Keratinocyte (primary cell): Measurements from ENCODE around the gene DCTPP1. TPM values are rescaled to one million over a fixed set of nuclear protein-coding genes. Genes with fewer than 3 reads are reported as not detected.

Experiments used
- DNase-seq: peaks from one replicate; pipeline ENCODE4 v3.0.0-alpha.2; 2011; ENCODE audit warnings: low read depth, missing footprints, low spot score
- FAIRE-seq: peaks from 2 replicates; lab custom pipeline; 2011; peaks lifted over from hg19 to GRCh38; lab: Jason Lieb, UNC
- H2AFZ ChIP-seq: 2 replicates; pipeline ENCODE4 v1.6.0; 2012; ENCODE audit warnings: low read length, control low read depth, inconsistent platforms; ENCODE audit not compliant: control insufficient read depth
- H3K27ac ChIP-seq: 2 replicates; pipeline ENCODE4 v1.5.1; 2011; ENCODE audit warnings: low read length; ENCODE audit not compliant: control insufficient read depth, insufficient read depth
- H3K27me3 ChIP-seq: 3 replicates; pipeline ENCODE4 v1.6.0; 2011; ENCODE audit warnings: low read length; ENCODE audit not compliant: control insufficient read depth, insufficient read depth; ENCODE audit errors: extremely low read depth
- H3K36me3 ChIP-seq, 2 experiments: 2 replicates in 1 of 2; 3 replicates in 1 of 2; pipeline ENCODE4 v1.5.1; 2011; ENCODE audit warnings: low read length in 2 of 2, mild to moderate bottlenecking in 1 of 2; ENCODE audit not compliant: control insufficient read depth in 2 of 2, insufficient read depth in 2 of 2; ENCODE audit errors: extremely low read depth in 1 of 2
- H3K4me1 ChIP-seq: 3 replicates; pipeline ENCODE4 v1.5.1; 2011; ENCODE audit warnings: low read length; ENCODE audit not compliant: control insufficient read depth, insufficient read depth; ENCODE audit errors: extremely low read depth
- H3K4me2 ChIP-seq: 3 replicates; pipeline ENCODE4 v1.6.0; 2011; ENCODE audit warnings: low read depth, low read length; ENCODE audit not compliant: control insufficient read depth, insufficient read depth; ENCODE audit errors: extremely low read depth
- H3K4me3 ChIP-seq, 3 experiments: fragments of 200-600 bp in 1 of 3; sonication (generic) in 1 of 3; 2 replicates in 2 of 3; 3 replicates in 1 of 3; pipeline ENCODE4 v1.5.1; 2011 to 2016; ENCODE audit warnings: low read length in 3 of 3, mild to moderate bottlenecking in 3 of 3, control low read depth in 2 of 3, inconsistent platforms in 1 of 3, low read depth in 1 of 3, mixed read lengths in 1 of 3, mixed run types in 1 of 3, moderate library complexity in 1 of 3; ENCODE audit not compliant: control insufficient read depth in 2 of 3, insufficient read depth in 2 of 3; ENCODE audit errors: extremely low read depth in 1 of 3
- H3K79me2 ChIP-seq: 2 replicates; pipeline ENCODE4 v1.6.0; 2012; ENCODE audit warnings: low read length; ENCODE audit not compliant: control insufficient read depth, insufficient read depth
- H3K9ac ChIP-seq: 3 replicates; pipeline ENCODE4 v1.6.0; 2011; ENCODE audit warnings: low read length; ENCODE audit not compliant: control insufficient read depth, insufficient read depth; ENCODE audit errors: extremely low read depth
- H3K9me1 ChIP-seq: 3 replicates; pipeline ENCODE4 v1.6.0; 2011; ENCODE audit warnings: low read length; ENCODE audit not compliant: control insufficient read depth, insufficient read depth; ENCODE audit errors: extremely low read depth
- H3K9me3 ChIP-seq: 2 replicates; pipeline ENCODE4 v1.5.1; 2012; ENCODE audit warnings: low read depth, low read length; ENCODE audit not compliant: control insufficient read depth
- H4K20me1 ChIP-seq: 3 replicates; pipeline ENCODE4 v1.6.0; 2011; ENCODE audit warnings: low read length; ENCODE audit not compliant: control insufficient read depth, insufficient read depth; ENCODE audit errors: extremely low read depth
- CTCF ChIP-seq, 3 experiments: IDR thresholded peaks in 1 of 3; conservative IDR thresholded peaks in 1 of 3; optimal IDR thresholded peaks in 1 of 3; 2 replicates in 2 of 3; 3 replicates in 1 of 3; pipeline versions ENCODE3 to v1.5.1; 2011; ENCODE audit warnings: low read length in 3 of 3, mild to moderate bottlenecking in 3 of 3, moderate library complexity in 2 of 3, control low read depth in 1 of 3, inconsistent platforms in 1 of 3; ENCODE audit not compliant: insufficient read depth in 2 of 3; ENCODE audit errors: extremely low read depth in 1 of 3
- EZH2 ChIP-seq: IDR thresholded peaks from one replicate; pipeline ENCODE4 v1.6.1; 2012; ENCODE audit warnings: inconsistent platforms, mild to moderate bottlenecking, low read length, moderate library complexity
- dilution Hi-C: fragments of 300-500 bp; cut with MboI; formaldehyde crosslinking; loops from one replicate; pipeline ENCODE4 v1.7.0; 2020; ENCODE audit warnings: low sequenced_read_pairs; ENCODE audit not compliant: extremely low pct_ligation_motif_present
- polyA plus RNA-seq, 5 experiments: library from polyadenylated mRNA; depleted of rRNA in 3 of 5; stranded (reverse) in 3 of 5; stranded (forward) in 1 of 5; unstranded in 1 of 5; fragments of >200 nt; gene quantifications; 1 replicate in 1 of 5; 2 replicates in 3 of 5; 3 replicates in 1 of 5; pipeline versions ENCODE4 v1.2.1 to v1.2.3, GENCODE V29; 2011 to 2012; ENCODE audit warnings: missing spikeins in 2 of 5, low read depth in 1 of 5, low replicate concordance in 1 of 5

Gene DCTPP1
- polyA plus RNA-seq, 1 donor (not counting 4 experiments of a cell fraction or from before 2014, with no cell fraction given): 95.8 TPM

- Histone ChIP-seq H3K4me3 (no peak overlapping the region), H3K9ac (no peak overlapping the region), H3K27me3 (no peaks in the 10 kb centered on the region), H3K4me2 (peak overlapping the region; percentile 17), H2AFZ (no peak overlapping the region), H3K9me3 (no peaks in the 10 kb centered on the region), H3K27ac (no peak overlapping the region), H3K9me1 (no peaks in the 10 kb centered on the region), H4K20me1 (no peaks in the 10 kb centered on the region), H3K36me3 (no peaks in the 10 kb centered on the region), H3K4me1 (peaks cover 11% of the 10 kb centered on the region), H3K79me2 (no peaks in the 10 kb centered on the region)
- dilution Hi-C loops: no loop called here
- no peak for TF ChIP-seq CTCF (optimal IDR thresholded peaks at IDR 0.05 in 1 of 3, IDR thresholded peaks at IDR 0.05 in 1 of 3, conservative IDR thresholded peaks at IDR 0.05 in 1 of 3; ENCODE audit: extremely low read depth in 1 of 3, insufficient read depth in 2 of 3, low read length in 3 of 3)
- TF ChIP-seq EZH2: no peak
- FAIRE-seq: no peak
- DNase-seq: no peak
Measured at GRCh38 chr16:30434852-30435251, 5.0 kb upstream of the DCTPP1 start.

DNA sequence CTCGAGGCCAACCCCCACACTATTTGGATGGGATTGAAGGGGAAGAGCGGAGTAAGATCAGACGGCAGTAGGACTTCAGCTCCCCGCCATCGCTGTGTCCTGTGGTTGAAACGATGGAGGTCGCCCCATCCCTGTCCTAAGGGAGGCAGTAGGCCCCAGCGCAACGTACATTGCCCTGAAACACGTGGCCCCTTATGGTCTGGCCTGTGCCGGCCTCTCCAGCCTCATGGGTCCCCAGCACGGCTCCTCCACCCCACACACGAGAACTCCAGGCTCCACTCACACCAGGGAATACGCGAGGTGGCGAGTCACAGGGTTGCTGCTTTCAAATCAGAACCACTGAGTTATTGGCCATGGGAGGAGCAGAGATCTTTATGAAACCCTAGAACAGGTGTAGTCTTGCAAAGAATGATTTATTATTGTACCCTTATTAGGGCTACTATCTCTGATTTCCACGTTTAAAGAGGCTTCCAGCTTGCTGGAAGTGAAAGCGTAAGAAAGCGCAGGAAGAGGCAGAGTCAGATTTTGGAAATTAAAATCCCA, 669 bp upstream of the DCTPP1 start:
- H3K9me1 ChIP-seq: no peaks in the 10 kb centered on the region
- no peak overlapping the region for H3K9ac ChIP-seq
- H3K4me3 ChIP-seq: peak overlapping the region in 1 of 3 experiments; percentile 30
- H3K27ac ChIP-seq: no peak overlapping the region
- H3K9me3 ChIP-seq: no peaks in the 10 kb centered on the region
- dilution Hi-C loops: no loop called here
- H2AFZ ChIP-seq: peak overlapping the region; percentile 45
- TF ChIP-seq EZH2 (no peak), CTCF (optimal IDR thresholded peaks at IDR 0.05 in 1 of 3, IDR thresholded peaks at IDR 0.05 in 1 of 3, conservative IDR thresholded peaks at IDR 0.05 in 1 of 3; ENCODE audit: extremely low read depth in 1 of 3, insufficient read depth in 2 of 3, low read length in 3 of 3) (peak in 1 of 3 experiments; percentile 41)
- peaks cover 1 to 10% of the 10 kb centered on the region in 2 experiments for H3K36me3 ChIP-seq
- H3K79me2 ChIP-seq: peaks cover 27% of the 10 kb centered on the region
- DNase-seq: no peak
- no peaks in the 10 kb centered on the region for H4K20me1 ChIP-seq
- H3K4me2 ChIP-seq: peak overlapping the region; percentile 46
- no peak for FAIRE-seq
- H3K27me3 ChIP-seq: no peaks in the 10 kb centered on the region
- H3K4me1 ChIP-seq: peaks cover 17% of the 10 kb centered on the region
